SU-DHL-6 (cell line): ENCODE measurements around the gene LIX1L.

Experiments used
- H2AFZ ChIP-seq: fragments of 200-600 bp; sonication (generic); 2 replicates; pipeline ENCODE4 v1.6.1; 2014; ENCODE audit warnings: low read depth, mild to moderate bottlenecking, moderate library complexity, mixed read lengths, antibody characterized with exemption, low read length; ENCODE audit not compliant: severe bottlenecking
- H3F3A ChIP-seq: fragments of 200-600 bp; shearing (Covaris generic); 2 replicates; pipeline ENCODE4 v1.6.0; 2016; ENCODE audit warnings: antibody characterized with exemption, mild to moderate bottlenecking; ENCODE audit not compliant: insufficient read depth
- H3K27ac ChIP-seq: fragments of 200-600 bp; sonication (generic); 2 replicates; pipeline ENCODE4 v1.5.1; 2016; ENCODE audit warnings: low read depth, mild to moderate bottlenecking, low read length, moderate library complexity, mixed read lengths
- H3K27me3 ChIP-seq: fragments of 200-600 bp; sonication (generic), shearing (Covaris generic); 2 replicates; pipeline ENCODE4 v1.6.0; 2014; ENCODE audit warnings: mild to moderate bottlenecking, low read length
- H3K36me3 ChIP-seq: fragments of 200-600 bp; sonication (generic); 2 replicates; pipeline ENCODE4 v1.6.1; 2014; ENCODE audit warnings: mild to moderate bottlenecking, low read length, mixed read lengths
- H3K4me2 ChIP-seq: fragments of 300-600, 200-600 bp; shearing (Covaris generic), sonication (generic); 2 replicates; pipeline ENCODE4 v1.6.0; 2014; ENCODE audit warnings: low read length, low read depth, mild to moderate bottlenecking; ENCODE audit not compliant: poor library complexity, severe bottlenecking
- H3K4me3 ChIP-seq: fragments of 200-600 bp; sonication (generic); 2 replicates; pipeline ENCODE4 v1.5.1; 2014; ENCODE audit warnings: antibody characterized with exemption, low read length, mild to moderate bottlenecking, mixed read lengths; ENCODE audit not compliant: insufficient read depth, poor library complexity, severe bottlenecking
- H3K79me2 ChIP-seq: fragments of 200-600 bp; sonication (generic); 2 replicates; pipeline ENCODE4 v1.6.1; 2014; ENCODE audit warnings: mild to moderate bottlenecking, low read length, moderate library complexity; ENCODE audit not compliant: insufficient read depth
- H3K9ac ChIP-seq: fragments of 200-600 bp; sonication (generic); 2 replicates; pipeline ENCODE4 v1.7.0; 2014; ENCODE audit warnings: mild to moderate bottlenecking, low read length
- H3K9me2 ChIP-seq: fragments of 200-600 bp; sonication (generic); replicated peaks from 2 replicates; pipeline ENCODE4 v1.6.1; 2014; ENCODE audit warnings: low read length; ENCODE audit not compliant: insufficient read depth
- H3K9me3 ChIP-seq: fragments of 200-600 bp; sonication (generic); 2 replicates; pipeline ENCODE4 v1.6.1; 2014; ENCODE audit warnings: low read length, mixed read lengths; ENCODE audit not compliant: insufficient read depth
- H4K20me1 ChIP-seq: fragments of 200-600 bp; sonication (generic); 2 replicates; pipeline ENCODE4 v1.6.1; 2014; ENCODE audit warnings: low read depth, mild to moderate bottlenecking, antibody characterized with exemption, low read length, moderate library complexity, mixed read lengths
- CTCF ChIP-seq: fragments of 200-600 bp; sonication (generic); IDR thresholded peaks from one replicate; pipeline ENCODE4 v1.5.1; 2017; ENCODE audit warnings: antibody characterized with exemption, mild to moderate bottlenecking, low read length, moderate library complexity; ENCODE audit not compliant: insufficient read depth, poor library complexity, severe bottlenecking
- EZH2phosphoT487 ChIP-seq: fragments of 200-600 bp; sonication (generic), shearing (Covaris generic); conservative IDR thresholded peaks from 2 replicates; pipeline ENCODE4 v1.6.1; 2018; ENCODE audit warnings: mild to moderate bottlenecking, antibody characterized with exemption, low read length, moderate library complexity, mixed read lengths

LIX1L gene

GRCh38 chr1:145995964-145996432 is 38.2 kb upstream of the LIX1L start:
- Histone ChIP-seq H3K9me2 (no peaks in the 10 kb centered on the region), H3K27me3 (no peaks in the 10 kb centered on the region), H3K27ac (peak overlapping the region; percentile 80), H3K79me2 (peaks cover 14% of the 10 kb centered on the region), H3K4me2 (peak overlapping the region; percentile 90), H3F3A (peaks cover 59% of the 10 kb centered on the region), H2AFZ (no peak overlapping the region), H3K4me3 (peak overlapping the region; percentile 99), H3K9me3 (no peaks in the 10 kb centered on the region), H3K36me3 (peaks cover 26% of the 10 kb centered on the region), H3K9ac (peak overlapping the region; percentile 94), H4K20me1 (peaks cover 5% of the 10 kb centered on the region; the same call in 1 of the 2 replicates)
- TF ChIP-seq EZH2phosphoT487 (no peak), CTCF (no peak)

- H3K36me3 ChIP-seq: peaks cover 26% of the 10 kb centered on the region
- peak overlapping the region; percentile 99 for H3K4me3 ChIP-seq
- peaks cover 14% of the 10 kb centered on the region for H3K79me2 ChIP-seq
- H2AFZ ChIP-seq: no peak overlapping the region
- H4K20me1 ChIP-seq: peaks cover 5% of the 10 kb centered on the region; the same call in 1 of the 2 replicates
- H3K9ac ChIP-seq: peak overlapping the region; percentile 94
- H3K27ac ChIP-seq: peak overlapping the region; percentile 80
- H3K9me3 ChIP-seq: no peaks in the 10 kb centered on the region
- peak overlapping the region; percentile 90 for H3K4me2 ChIP-seq
- H3K9me2 ChIP-seq: no peaks in the 10 kb centered on the region
- TF ChIP-seq CTCF (no peak), EZH2phosphoT487 (no peak)
- peaks cover 59% of the 10 kb centered on the region for H3F3A ChIP-seq
- H3K27me3 ChIP-seq: no peaks in the 10 kb centered on the region
Observed at GRCh38 chr1:145995148-145995881, 37.5 kb upstream of the LIX1L start.

GRCh38 chr1:145994391-145995120 is 36.7 kb upstream of the LIX1L start:
- Histone ChIP-seq H4K20me1 (peaks cover 5% of the 10 kb centered on the region; the same call in 1 of the 2 replicates), H3K79me2 (peaks cover 14% of the 10 kb centered on the region), H2AFZ (no peak overlapping the region), H3F3A (peaks cover 59% of the 10 kb centered on the region), H3K9me3 (no peaks in the 10 kb centered on the region), H3K4me3 (peak overlapping the region; percentile 99), H3K9ac (peak overlapping the region; percentile 94), H3K27me3 (no peaks in the 10 kb centered on the region), H3K27ac (no peak overlapping the region), H3K9me2 (no peaks in the 10 kb centered on the region), H3K4me2 (peak overlapping the region; percentile 90), H3K36me3 (peaks cover 26% of the 10 kb centered on the region)
- TF ChIP-seq EZH2phosphoT487: no peak
- TF ChIP-seq CTCF: no peak
